Activated T-cell treated with anti-CD3 and anti-CD28 coated beads, Interleukin-2, amount 50 U/mL, for 72 hours (primary cell): Measurements from ENCODE around the gene KRTAP20-2. TPM values are rescaled to one million over a fixed set of nuclear protein-coding genes. Genes with fewer than 3 reads are reported as not detected.

ENCODE experiments used
- total RNA-seq, 2 donors: library from RNA; stranded (reverse); gene quantifications; one replicate each; pipeline ENCODE4 v1.2.3, GENCODE V29; 2022

KRTAP20-2 gene
- total RNA-seq, 2 donors from 2014 or later, result not detected

Other genes starting within 250 kb of the KRTAP20-2 start
- gene KRTAP13-1, start 239.2 kb upstream of the KRTAP20-2 start, total RNA-seq, result not detected
- not detected for gene KRTAP13-3, start 209.3 kb upstream of the KRTAP20-2 start, total RNA-seq
- gene KRTAP13-4, start 205.0 kb upstream of the KRTAP20-2 start, total RNA-seq, result not detected
- not detected for gene KRTAP15-1, start 194.9 kb upstream of the KRTAP20-2 start, total RNA-seq
- gene KRTAP19-1, start 154.8 kb upstream of the KRTAP20-2 start, total RNA-seq, result not detected
- not detected for gene KRTAP19-2, start 147.8 kb upstream of the KRTAP20-2 start, total RNA-seq
- not detected for gene KRTAP19-3, start 143.2 kb upstream of the KRTAP20-2 start, total RNA-seq
- not detected for gene KRTAP19-4, start 138.0 kb upstream of the KRTAP20-2 start, total RNA-seq
- not detected for gene KRTAP19-5, start 133.1 kb upstream of the KRTAP20-2 start, total RNA-seq
- not detected for gene KRTAP19-6, start 93.3 kb upstream of the KRTAP20-2 start, total RNA-seq
- not detected for gene KRTAP19-7, start 73.9 kb upstream of the KRTAP20-2 start, total RNA-seq
- not detected for gene KRTAP22-2, start 44.8 kb upstream of the KRTAP20-2 start, total RNA-seq
- not detected for gene KRTAP6-3, start 42.8 kb upstream of the KRTAP20-2 start, total RNA-seq
- gene KRTAP6-2, start 36.3 kb upstream of the KRTAP20-2 start, total RNA-seq, result not detected
- not detected for gene KRTAP22-1, start 34.1 kb upstream of the KRTAP20-2 start, total RNA-seq
- not detected for gene KRTAP6-1, start 21.3 kb upstream of the KRTAP20-2 start, total RNA-seq
- not detected for gene KRTAP20-1, start 18.8 kb upstream of the KRTAP20-2 start, total RNA-seq
- gene KRTAP20-4, start 14.6 kb upstream of the KRTAP20-2 start, total RNA-seq, result not detected
- not detected for gene KRTAP20-3, start 7.7 kb downstream of the KRTAP20-2 start, total RNA-seq
- not detected for gene KRTAP21-3, start 83.6 kb downstream of the KRTAP20-2 start, total RNA-seq
- gene KRTAP21-2, start 112.1 kb downstream of the KRTAP20-2 start, total RNA-seq, result not detected
- gene KRTAP21-1, start 120.2 kb downstream of the KRTAP20-2 start, total RNA-seq, result not detected
- gene KRTAP8-1, start 178.1 kb downstream of the KRTAP20-2 start, total RNA-seq, result not detected
- not detected for gene KRTAP7-1, start 194.6 kb downstream of the KRTAP20-2 start, total RNA-seq
- not detected for gene KRTAP11-1, start 246.4 kb downstream of the KRTAP20-2 start, total RNA-seq